Renal pelvis (tissue), 12 donors: ENCODE measurements around the gene PLVAP. TPM values are rescaled to one million over a fixed set of nuclear protein-coding genes. Genes with fewer than 3 reads are reported as not detected.
A peak's percentile ranks its signal among the peaks of the same experiment; 100 is the strongest.

Source experiments
- DNase-seq: peaks from one replicate; pipeline ENCODE4 v3.0.0-alpha.2; 2013
- long read RNA-seq, 16 experiments: transcript quantifications; one replicate each; lab custom pipeline, GENCODE V29; 2026
- polyA plus RNA-seq, 3 donors: library from polyadenylated mRNA; unstranded; fragments of 120-200 nt; gene quantifications; one replicate each; pipeline ENCODE4 v1.2.1, GENCODE V29; 2013; ENCODE audit not compliant: insufficient read length in 3 of 3

Gene PLVAP
- 100 to 1,000 TPM; 167 to 245 (median 205) TPM for polyA plus RNA-seq
- long read RNA-seq, donor 1, transcript PLVAP-201 (6 exons, 2,305 nt), result major isoform, 48 of 86 reads
- long read RNA-seq, donor 1, partial matches to known transcripts, result 33 of 86 reads
- long read RNA-seq, donor 1, other reads (novel, unspliced or antisense), result 5 of 86 reads
- long read RNA-seq, donor 2, transcript PLVAP-201 (6 exons, 2,305 nt), result major isoform, 63 of 104 reads
- long read RNA-seq, donor 2, partial matches to known transcripts, result 41 of 104 reads
- long read RNA-seq, donor 2, other reads (novel, unspliced or antisense), result 0 of 104 reads
- long read RNA-seq, donor 3, transcript PLVAP-201 (6 exons, 2,305 nt), result major isoform, 56 of 115 reads
- long read RNA-seq, donor 3, partial matches to known transcripts, result 59 of 115 reads
- long read RNA-seq, donor 3, other reads (novel, unspliced or antisense), result 0 of 115 reads
- long read RNA-seq, donor 4, transcript PLVAP-201 (6 exons, 2,305 nt), result major isoform, 71 of 111 reads
- long read RNA-seq, donor 4, partial matches to known transcripts, result 40 of 111 reads
- long read RNA-seq, donor 4, other reads (novel, unspliced or antisense), result 0 of 111 reads
- long read RNA-seq, donor 5, transcript PLVAP-201 (6 exons, 2,305 nt), result major isoform, 16 of 63 reads
- long read RNA-seq, donor 5, partial matches to known transcripts, result 47 of 63 reads
- long read RNA-seq, donor 5, other reads (novel, unspliced or antisense), result 0 of 63 reads
- long read RNA-seq, donor 6, transcript PLVAP-201 (6 exons, 2,305 nt), result major isoform, 51 of 111 reads
- long read RNA-seq, donor 6, partial matches to known transcripts, result 54 of 111 reads
- long read RNA-seq, donor 6, other reads (novel, unspliced or antisense), result 6 of 111 reads
- long read RNA-seq, donor 7, transcript PLVAP-201 (6 exons, 2,305 nt), result major isoform, 56 of 132 reads
- long read RNA-seq, donor 7, partial matches to known transcripts, result 76 of 132 reads
- long read RNA-seq, donor 7, other reads (novel, unspliced or antisense), result 0 of 132 reads
- long read RNA-seq, donor 8, transcript PLVAP-201 (6 exons, 2,305 nt), result major isoform, 11 of 23 reads
- long read RNA-seq, donor 8, partial matches to known transcripts, result 12 of 23 reads
- long read RNA-seq, donor 8, other reads (novel, unspliced or antisense), result 0 of 23 reads
- long read RNA-seq, donor 9, transcript PLVAP-201 (6 exons, 2,305 nt), result major isoform, 79 of 142 reads
- long read RNA-seq, donor 9, partial matches to known transcripts, result 63 of 142 reads
- long read RNA-seq, donor 9, other reads (novel, unspliced or antisense), result 0 of 142 reads
- long read RNA-seq, donor 10, transcript PLVAP-201 (6 exons, 2,305 nt), result major isoform, 38 of 97 reads
- long read RNA-seq, donor 10, partial matches to known transcripts, result 59 of 97 reads
- long read RNA-seq, donor 10, other reads (novel, unspliced or antisense), result 0 of 97 reads
- long read RNA-seq, donor 11, transcript PLVAP-201 (6 exons, 2,305 nt), result major isoform, 20 of 96 reads
- long read RNA-seq, donor 11, partial matches to known transcripts, result 68 of 96 reads
- long read RNA-seq, donor 11, other reads (novel, unspliced or antisense), result 8 of 96 reads
- long read RNA-seq, donor 12, transcript PLVAP-201 (6 exons, 2,305 nt), result major isoform, 63 of 226 reads
- long read RNA-seq, donor 12, partial matches to known transcripts, result 83 of 226 reads
- long read RNA-seq, donor 12, other reads (novel, unspliced or antisense), result 80 of 226 reads
- long read RNA-seq, donor 13, transcript PLVAP-201 (6 exons, 2,305 nt), result major isoform, 15 of 50 reads
- long read RNA-seq, donor 13, partial matches to known transcripts, result 35 of 50 reads
- long read RNA-seq, donor 13, other reads (novel, unspliced or antisense), result 0 of 50 reads
- long read RNA-seq, donor 14, result 0 reads
- long read RNA-seq, donor 15, result 0 reads
- long read RNA-seq, donor 16, transcript PLVAP-201 (6 exons, 2,305 nt), result major isoform, 65 of 130 reads
- long read RNA-seq, donor 16, partial matches to known transcripts, result 65 of 130 reads
- long read RNA-seq, donor 16, other reads (novel, unspliced or antisense), result 0 of 130 reads

- no peak for DNase-seq
These were observed at the start of gene PLVAP for GRCh38 chr19:17376935-17377600. Gene PLVAP (minus strand): TSS chr19:17377342. CDS start chr19:17377288, 54 bp downstream.

GRCh38 chr19:17424743-17425365, 47.7 kb upstream of the PLVAP start:
- DNase-seq, result peak; percentile 81

- no peak for DNase-seq
These were observed 46.5 kb upstream of the PLVAP start for GRCh38 chr19:17423429-17424208.

GRCh38 chr19:17421942-17422341, 44.8 kb upstream of the PLVAP start:
- DNase-seq, result no peak

GRCh38 chr19:17420475-17420924, 43.4 kb upstream of the PLVAP start:
- no peak for DNase-seq

GRCh38 chr19:17419621-17420474, 42.7 kb upstream of the PLVAP start, which contains the start of gene MVB12A:
Gene MVB12A (plus strand): TSS chr19:17420047. CDS start chr19:17420136, 89 bp downstream.
- peak; percentile 99 for DNase-seq

GRCh38 chr19:17419154-17419620, 42.0 kb upstream of the PLVAP start:
- no peak for DNase-seq

GRCh38 chr19:17418710-17419109, 41.6 kb upstream of the PLVAP start:
- DNase-seq, result no peak

- no peak for DNase-seq
These were observed 38.0 kb upstream of the PLVAP start for GRCh38 chr19:17415121-17415520.

GRCh38 chr19:17414097-17414496, 37.0 kb upstream of the PLVAP start:
- no peak for DNase-seq

GRCh38 chr19:17411801-17412200, 34.7 kb upstream of the PLVAP start:
- DNase-seq, result no peak

GRCh38 chr19:17409990-17410389, 32.8 kb upstream of the PLVAP start:
- DNase-seq, result no peak

GRCh38 chr19:17406887-17407196, 29.7 kb upstream of the PLVAP start:
- no peak for DNase-seq

- DNase-seq, result no peak
These were observed 29.1 kb upstream of the PLVAP start for GRCh38 chr19:17406046-17406886.

- peak; percentile 73 for DNase-seq
These were observed 28.3 kb upstream of the PLVAP start, which contains the start of gene BST2 for GRCh38 chr19:17405250-17406045. Gene BST2 (minus strand): TSS chr19:17405630. CDS start chr19:17405575, 55 bp downstream.
